Measurements from ENCODE around the gene TEX2.

TEX2 gene

DNA sequence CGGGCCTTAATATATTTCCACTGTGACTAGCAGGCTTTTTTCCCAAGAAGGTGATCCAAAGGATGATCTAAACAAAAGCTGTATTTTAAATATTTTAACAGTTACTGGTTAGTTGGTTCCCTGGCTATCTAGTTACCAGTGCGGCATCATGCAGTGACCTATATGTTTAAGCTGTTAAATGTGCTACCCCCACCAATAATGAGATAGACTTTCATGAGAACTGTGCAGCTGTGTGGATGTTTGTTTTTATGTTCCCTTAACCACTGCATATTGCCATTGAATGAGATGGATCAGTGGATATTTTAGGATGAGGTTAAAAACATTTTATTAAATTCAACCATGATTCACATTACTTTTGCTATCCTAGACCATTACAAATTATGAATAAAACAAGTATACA is 150.1 kb downstream of the TEX2 start:
- Histone ChIP-seq H3K79me2 (ENCODE audit: insufficient read depth, low read length) (no peaks in the 10 kb centered on the region), H3K9me3 (ENCODE audit: insufficient read depth, low read length) (no peaks in the 10 kb centered on the region), H4K20me1 (ENCODE audit: low read depth, low read length) (no peaks in the 10 kb centered on the region), H3K9me2 (replicated peaks; ENCODE audit: insufficient read depth, low read length) (no peaks in the 10 kb centered on the region), H3K27me3 (ENCODE audit: low read length) (no peaks in the 10 kb centered on the region), H3K9ac (ENCODE audit: low read length) (no peak overlapping the region), H3K27ac (ENCODE audit: low read depth, low read length) (no peak overlapping the region), H3K36me3 (ENCODE audit: low read length) (no peaks in the 10 kb centered on the region), H2AFZ (ENCODE audit: low read depth, low read length, severe bottlenecking) (no peak overlapping the region), H3K4me2 (ENCODE audit: low read depth, low read length, poor library complexity, severe bottlenecking) (no peak overlapping the region), H3F3A (ENCODE audit: insufficient read depth) (no peaks in the 10 kb centered on the region), H3K4me3 (ENCODE audit: insufficient read depth, low read length, poor library complexity, severe bottlenecking) (no peak overlapping the region)
- TF ChIP-seq EZH2phosphoT487 (conservative IDR thresholded peaks at IDR 0.05; ENCODE audit: low read length), result no peak
- TF ChIP-seq, protein P1, sequence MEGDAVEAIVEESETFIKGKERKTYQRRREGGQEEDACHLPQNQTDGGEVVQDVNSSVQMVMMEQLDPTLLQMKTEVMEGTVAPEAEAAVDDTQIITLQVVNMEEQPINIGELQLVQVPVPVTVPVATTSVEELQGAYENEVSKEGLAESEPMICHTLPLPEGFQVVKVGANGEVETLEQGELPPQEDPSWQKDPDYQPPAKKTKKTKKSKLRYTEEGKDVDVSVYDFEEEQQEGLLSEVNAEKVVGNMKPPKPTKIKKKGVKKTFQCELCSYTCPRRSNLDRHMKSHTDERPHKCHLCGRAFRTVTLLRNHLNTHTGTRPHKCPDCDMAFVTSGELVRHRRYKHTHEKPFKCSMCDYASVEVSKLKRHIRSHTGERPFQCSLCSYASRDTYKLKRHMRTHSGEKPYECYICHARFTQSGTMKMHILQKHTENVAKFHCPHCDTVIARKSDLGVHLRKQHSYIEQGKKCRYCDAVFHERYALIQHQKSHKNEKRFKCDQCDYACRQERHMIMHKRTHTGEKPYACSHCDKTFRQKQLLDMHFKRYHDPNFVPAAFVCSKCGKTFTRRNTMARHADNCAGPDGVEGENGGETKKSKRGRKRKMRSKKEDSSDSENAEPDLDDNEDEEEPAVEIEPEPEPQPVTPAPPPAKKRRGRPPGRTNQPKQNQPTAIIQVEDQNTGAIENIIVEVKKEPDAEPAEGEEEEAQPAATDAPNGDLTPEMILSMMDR (IDR thresholded peaks at IDR 0.05; ENCODE audit: insufficient read depth, low read length, poor library complexity, severe bottlenecking), result no peak

DNA sequence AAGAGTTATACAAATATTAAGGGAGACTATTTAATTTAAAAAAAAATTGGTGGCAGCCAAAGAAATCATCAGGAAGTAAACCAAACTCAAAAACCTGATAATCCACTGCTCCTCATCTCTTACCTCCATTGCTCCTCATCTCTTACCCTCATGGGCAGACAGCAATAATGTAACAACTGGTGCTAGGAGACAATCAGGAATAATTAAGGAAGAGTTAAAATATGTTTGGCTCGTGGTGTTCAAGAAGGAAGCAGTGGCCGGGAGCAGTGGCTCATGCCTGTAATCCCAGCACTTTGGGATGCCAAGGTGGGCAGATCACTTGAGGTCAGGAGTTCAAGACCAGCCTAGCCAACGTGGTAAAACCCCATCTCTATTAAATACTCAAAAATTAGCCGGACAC is 151.2 kb downstream of the TEX2 start:
- H3F3A ChIP-seq (ENCODE audit: insufficient read depth), result no peaks in the 10 kb centered on the region
- no peaks in the 10 kb centered on the region for H3K27me3 ChIP-seq (ENCODE audit: low read length)
- no peak for TF ChIP-seq EZH2phosphoT487 (conservative IDR thresholded peaks at IDR 0.05; ENCODE audit: low read length)
- TF ChIP-seq, protein P1 (IDR thresholded peaks at IDR 0.05; ENCODE audit: insufficient read depth, low read length, poor library complexity, severe bottlenecking), result no peak
- H2AFZ ChIP-seq (ENCODE audit: low read depth, low read length, severe bottlenecking), result no peak overlapping the region
- no peak overlapping the region for H3K9ac ChIP-seq (ENCODE audit: low read length)
- no peaks in the 10 kb centered on the region for H3K9me2 ChIP-seq (replicated peaks; ENCODE audit: insufficient read depth, low read length)
- H3K36me3 ChIP-seq (ENCODE audit: low read length), result no peaks in the 10 kb centered on the region
- H3K79me2 ChIP-seq (ENCODE audit: insufficient read depth, low read length), result no peaks in the 10 kb centered on the region
- no peaks in the 10 kb centered on the region for H4K20me1 ChIP-seq (ENCODE audit: low read depth, low read length)
- H3K9me3 ChIP-seq (ENCODE audit: insufficient read depth, low read length), result no peaks in the 10 kb centered on the region
- no peak overlapping the region for H3K4me3 ChIP-seq (ENCODE audit: insufficient read depth, low read length, poor library complexity, severe bottlenecking)
- H3K27ac ChIP-seq (ENCODE audit: low read depth, low read length), result no peak overlapping the region
- no peak overlapping the region for H3K4me2 ChIP-seq (ENCODE audit: low read depth, low read length, poor library complexity, severe bottlenecking)

DNA sequence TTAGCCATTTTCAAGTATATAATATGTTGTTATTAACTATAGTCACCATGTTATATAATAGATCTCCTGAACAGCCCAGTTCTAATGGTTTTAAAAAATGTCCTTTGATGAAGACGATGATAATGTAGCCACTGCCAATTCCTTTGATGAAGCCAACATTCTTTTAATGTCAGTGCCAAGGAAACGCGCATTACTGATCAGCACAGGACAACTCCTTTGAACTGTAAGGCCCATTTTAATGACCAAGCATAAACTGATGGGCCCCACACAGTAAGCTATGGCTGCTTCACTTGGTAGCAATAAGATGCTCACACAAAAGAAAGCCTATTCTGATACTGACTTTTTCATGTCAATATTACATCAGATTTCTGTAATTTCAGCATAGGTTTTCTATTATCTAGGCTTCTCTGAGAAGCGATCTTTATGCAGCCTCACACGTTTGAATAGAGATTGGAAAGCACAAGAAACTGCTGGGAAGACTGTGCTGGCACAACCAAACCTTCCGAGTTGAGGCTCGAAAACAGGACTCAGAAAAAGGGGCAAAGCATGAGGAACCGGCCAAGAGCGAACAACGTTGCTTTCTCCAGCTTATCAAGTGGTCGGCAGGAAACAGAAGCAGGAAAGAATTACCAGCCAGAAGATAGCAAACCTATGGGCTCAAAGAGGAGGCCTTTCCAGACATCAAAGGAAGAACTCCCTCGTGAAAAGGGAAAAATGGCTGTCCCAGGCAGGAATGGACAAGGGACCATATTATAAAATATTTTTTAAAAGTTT is 152.5 kb downstream of the TEX2 start:
- no peak overlapping the region for H3K4me2 ChIP-seq (ENCODE audit: low read depth, low read length, poor library complexity, severe bottlenecking)
- no peak overlapping the region for H3K9ac ChIP-seq (ENCODE audit: low read length)
- H3K79me2 ChIP-seq (ENCODE audit: insufficient read depth, low read length), result no peaks in the 10 kb centered on the region
- H4K20me1 ChIP-seq (ENCODE audit: low read depth, low read length), result no peaks in the 10 kb centered on the region
- no peak overlapping the region for H2AFZ ChIP-seq (ENCODE audit: low read depth, low read length, severe bottlenecking)
- TF ChIP-seq, protein P1 (IDR thresholded peaks at IDR 0.05; ENCODE audit: insufficient read depth, low read length, poor library complexity, severe bottlenecking), result no peak
- TF ChIP-seq EZH2phosphoT487 (conservative IDR thresholded peaks at IDR 0.05; ENCODE audit: low read length), result no peak
- no peaks in the 10 kb centered on the region for H3K9me3 ChIP-seq (ENCODE audit: insufficient read depth, low read length)
- H3K36me3 ChIP-seq (ENCODE audit: low read length), result no peaks in the 10 kb centered on the region
- no peak overlapping the region for H3K27ac ChIP-seq (ENCODE audit: low read depth, low read length)
- no peaks in the 10 kb centered on the region for H3K27me3 ChIP-seq (ENCODE audit: low read length)
- H3K4me3 ChIP-seq (ENCODE audit: insufficient read depth, low read length, poor library complexity, severe bottlenecking), result no peak overlapping the region
- no peaks in the 10 kb centered on the region for H3F3A ChIP-seq (ENCODE audit: insufficient read depth)
- no peaks in the 10 kb centered on the region for H3K9me2 ChIP-seq (replicated peaks; ENCODE audit: insufficient read depth, low read length)

Data from SU-DHL-6 (cell line).